SK-N-SH treated with all-trans-retinoic acid at 6 μM for 48 hours (cell line): ENCODE data around the gene TUBA4A.

Experiments used
- ATAC-seq: fragments of 200-7000 bp; cut with Tn5 transposase; 3 replicates; pipeline ENCODE4 v1.9.1; 2020; ENCODE audit warnings: mild to moderate bottlenecking, moderate library complexity
- ARNTL ChIP-seq: fragments of 450-650 bp; formaldehyde crosslinking; IDR thresholded peaks from 2 replicates; pipeline ENCODE4 v1.5.0; 2020; ENCODE audit warnings: low read depth, mild to moderate bottlenecking, moderate library complexity, borderline replicate concordance
- CSDC2 ChIP-seq: fragments of 250-450 bp; sonication (Bioruptor Pico); IDR thresholded peaks from 2 replicates; pipeline ENCODE4 v1.5.0; 2020; ENCODE audit warnings: mild to moderate bottlenecking, moderate library complexity
- ESRRG ChIP-seq: fragments of 250-450 bp; sonication (Bioruptor Pico); IDR thresholded peaks from 2 replicates; pipeline ENCODE4 v1.6.1; 2021; ENCODE audit warnings: mild to moderate bottlenecking
- GLIS3 ChIP-seq: fragments of 250-450 bp; sonication (Bioruptor Pico); IDR thresholded peaks from 2 replicates; pipeline ENCODE4 v1.5.0; 2020; ENCODE audit warnings: mild to moderate bottlenecking, moderate library complexity
- ISL1 ChIP-seq: fragments of 250-450 bp; sonication (Bioruptor Pico); IDR thresholded peaks from 2 replicates; pipeline ENCODE4 v2.1.2; 2022; ENCODE audit warnings: mild to moderate bottlenecking, moderate library complexity
- PPARA ChIP-seq: fragments of 250-450 bp; sonication (Bioruptor Pico); IDR thresholded peaks from 2 replicates; pipeline ENCODE4 v1.5.0; 2020; ENCODE audit warnings: mild to moderate bottlenecking, borderline replicate concordance
- RARB ChIP-seq: fragments of 250-450 bp; sonication (Bioruptor Pico); IDR thresholded peaks from 2 replicates; pipeline ENCODE4 v1.8.0; 2021; ENCODE audit warnings: mild to moderate bottlenecking, moderate library complexity
- SNAI2 ChIP-seq: fragments of 250-450 bp; sonication (Bioruptor Pico); IDR thresholded peaks from 2 replicates; pipeline ENCODE4 v1.5.0; 2020; ENCODE audit warnings: mild to moderate bottlenecking, moderate library complexity
- TCF4 ChIP-seq: fragments of 250-450 bp; sonication (Bioruptor Pico); IDR thresholded peaks from 2 replicates; pipeline ENCODE4 v1.8.0; 2021; ENCODE audit warnings: mild to moderate bottlenecking, moderate library complexity, borderline replicate concordance
- TOX ChIP-seq: fragments of 250-450 bp; sonication (Bioruptor Pico); IDR thresholded peaks from 2 replicates; pipeline ENCODE4 v1.8.0; 2021; ENCODE audit warnings: mild to moderate bottlenecking, moderate library complexity, borderline replicate concordance
- ZC3H10 ChIP-seq: fragments of 250-450 bp; sonication (Bioruptor Pico); IDR thresholded peaks from 2 replicates; pipeline ENCODE4 v1.5.1; 2021; ENCODE audit warnings: mild to moderate bottlenecking, moderate library complexity
- ZFP3 ChIP-seq: fragments of 250-450 bp; sonication (Bioruptor Pico); IDR thresholded peaks from 2 replicates; pipeline ENCODE4 v1.5.0; 2020; ENCODE audit warnings: mild to moderate bottlenecking, moderate library complexity
- ZFP30 ChIP-seq: fragments of 450-650 bp; formaldehyde crosslinking; IDR thresholded peaks from 2 replicates; pipeline ENCODE4 v1.5.0; 2022; ENCODE audit warnings: mild to moderate bottlenecking, moderate library complexity
- ZNF8 ChIP-seq: fragments of 450-650 bp; formaldehyde crosslinking; IDR thresholded peaks from 2 replicates; pipeline ENCODE4 v1.5.0; 2020; ENCODE audit warnings: mild to moderate bottlenecking, moderate library complexity
- TF ChIP-seq, protein P1 (sequence below): fragments of 250-450 bp; sonication (Bioruptor Pico); IDR thresholded peaks from 2 replicates; pipeline ENCODE4 v1.5.1; 2021; ENCODE audit warnings: mild to moderate bottlenecking, moderate library complexity
- TF ChIP-seq, protein P2 (sequence below): fragments of 250-450 bp; sonication (Bioruptor Pico); IDR thresholded peaks from 2 replicates; pipeline ENCODE4 v1.5.0; 2020; ENCODE audit warnings: mild to moderate bottlenecking, moderate library complexity
- TF ChIP-seq, protein P3 (sequence below): fragments of 250-450 bp; sonication (Bioruptor Pico); IDR thresholded peaks from 2 replicates; pipeline ENCODE4 v1.5.1; 2020; ENCODE audit warnings: low read depth, mild to moderate bottlenecking, moderate library complexity

TUBA4A gene

DNA sequence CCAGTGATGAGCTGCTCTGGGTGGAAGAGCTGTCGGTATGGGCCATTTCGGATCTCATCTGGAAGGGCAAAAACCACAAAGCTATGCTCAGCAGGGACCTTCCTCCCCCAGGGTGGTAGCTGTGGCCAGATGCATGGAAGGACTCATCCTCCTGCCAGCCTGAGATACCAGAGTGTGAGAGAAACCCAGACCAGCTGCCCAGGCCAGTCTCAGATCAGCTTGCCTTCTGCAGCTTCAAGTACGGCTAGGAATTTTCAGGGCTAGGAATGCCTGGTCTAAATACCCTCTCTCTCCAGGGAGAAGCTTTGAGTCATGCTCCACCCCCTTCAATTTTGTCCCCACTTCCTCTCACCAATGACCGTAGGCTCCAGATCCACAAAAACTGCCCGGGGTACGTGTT lies 2.1 kb downstream of the TUBA4A start:
- ATAC-seq: no peak
- no peak for TF ChIP-seq ZNF8 (CRISPR knock-in tag)
- no peak for TF ChIP-seq TOX (CRISPR knock-in tag)
- TF ChIP-seq, protein P1, sequence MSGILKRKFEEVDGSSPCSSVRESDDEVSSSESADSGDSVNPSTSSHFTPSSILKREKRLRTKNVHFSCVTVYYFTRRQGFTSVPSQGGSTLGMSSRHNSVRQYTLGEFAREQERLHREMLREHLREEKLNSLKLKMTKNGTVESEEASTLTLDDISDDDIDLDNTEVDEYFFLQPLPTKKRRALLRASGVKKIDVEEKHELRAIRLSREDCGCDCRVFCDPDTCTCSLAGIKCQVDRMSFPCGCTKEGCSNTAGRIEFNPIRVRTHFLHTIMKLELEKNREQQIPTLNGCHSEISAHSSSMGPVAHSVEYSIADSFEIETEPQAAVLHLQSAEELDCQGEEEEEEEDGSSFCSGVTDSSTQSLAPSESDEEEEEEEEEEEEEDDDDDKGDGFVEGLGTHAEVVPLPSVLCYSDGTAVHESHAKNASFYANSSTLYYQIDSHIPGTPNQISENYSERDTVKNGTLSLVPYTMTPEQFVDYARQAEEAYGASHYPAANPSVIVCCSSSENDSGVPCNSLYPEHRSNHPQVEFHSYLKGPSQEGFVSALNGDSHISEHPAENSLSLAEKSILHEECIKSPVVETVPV (CRISPR knock-in tag): no peak
- TF ChIP-seq ISL1 (CRISPR knock-in tag): no peak
- TF ChIP-seq ESRRG (CRISPR knock-in tag): no peak
- no peak for TF ChIP-seq PPARA

DNA sequence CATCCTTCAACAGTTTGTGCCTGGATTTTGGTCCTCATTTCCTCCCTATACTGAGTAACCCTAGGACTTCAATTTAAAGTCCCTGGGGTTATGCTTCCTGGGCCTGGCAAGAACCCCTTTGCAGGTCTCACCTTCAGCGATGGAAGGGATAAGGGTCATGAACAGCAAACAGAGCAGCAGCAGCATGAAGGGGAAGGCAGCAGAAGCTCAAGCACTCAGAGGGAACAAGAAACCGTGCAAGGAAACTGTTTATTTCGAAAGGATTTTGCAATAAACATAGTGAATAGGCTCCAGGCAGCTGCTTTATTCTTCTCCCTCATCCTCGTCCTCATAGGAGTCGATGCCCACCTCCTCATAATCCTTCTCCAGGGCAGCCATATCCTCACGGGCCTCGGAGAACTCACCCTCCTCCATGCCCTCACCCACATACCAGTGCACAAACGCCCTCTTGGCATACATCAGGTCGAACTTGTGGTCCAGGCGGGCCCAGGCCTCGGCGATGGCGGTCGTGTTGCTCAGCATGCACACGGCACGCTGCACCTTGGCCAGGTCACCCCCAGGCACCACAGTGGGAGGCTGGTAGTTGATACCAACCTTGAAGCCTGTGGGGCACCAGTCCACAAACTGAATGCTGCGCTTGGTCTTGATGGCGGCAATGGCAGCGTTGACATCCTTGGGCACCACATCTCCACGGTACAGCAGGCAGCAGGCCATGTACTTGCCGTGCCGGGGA lies 3.5 kb downstream of the TUBA4A start:
- TF ChIP-seq, protein P2, sequence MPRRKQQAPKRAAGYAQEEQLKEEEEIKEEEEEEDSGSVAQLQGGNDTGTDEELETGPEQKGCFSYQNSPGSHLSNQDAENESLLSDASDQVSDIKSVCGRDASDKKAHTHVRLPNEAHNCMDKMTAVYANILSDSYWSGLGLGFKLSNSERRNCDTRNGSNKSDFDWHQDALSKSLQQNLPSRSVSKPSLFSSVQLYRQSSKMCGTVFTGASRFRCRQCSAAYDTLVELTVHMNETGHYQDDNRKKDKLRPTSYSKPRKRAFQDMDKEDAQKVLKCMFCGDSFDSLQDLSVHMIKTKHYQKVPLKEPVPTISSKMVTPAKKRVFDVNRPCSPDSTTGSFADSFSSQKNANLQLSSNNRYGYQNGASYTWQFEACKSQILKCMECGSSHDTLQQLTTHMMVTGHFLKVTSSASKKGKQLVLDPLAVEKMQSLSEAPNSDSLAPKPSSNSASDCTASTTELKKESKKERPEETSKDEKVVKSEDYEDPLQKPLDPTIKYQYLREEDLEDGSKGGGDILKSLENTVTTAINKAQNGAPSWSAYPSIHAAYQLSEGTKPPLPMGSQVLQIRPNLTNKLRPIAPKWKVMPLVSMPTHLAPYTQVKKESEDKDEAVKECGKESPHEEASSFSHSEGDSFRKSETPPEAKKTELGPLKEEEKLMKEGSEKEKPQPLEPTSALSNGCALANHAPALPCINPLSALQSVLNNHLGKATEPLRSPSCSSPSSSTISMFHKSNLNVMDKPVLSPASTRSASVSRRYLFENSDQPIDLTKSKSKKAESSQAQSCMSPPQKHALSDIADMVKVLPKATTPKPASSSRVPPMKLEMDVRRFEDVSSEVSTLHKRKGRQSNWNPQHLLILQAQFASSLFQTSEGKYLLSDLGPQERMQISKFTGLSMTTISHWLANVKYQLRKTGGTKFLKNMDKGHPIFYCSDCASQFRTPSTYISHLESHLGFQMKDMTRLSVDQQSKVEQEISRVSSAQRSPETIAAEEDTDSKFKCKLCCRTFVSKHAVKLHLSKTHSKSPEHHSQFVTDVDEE: no peak
- TF ChIP-seq ZC3H10 (CRISPR knock-in tag) (no peak), CSDC2 (CRISPR knock-in tag) (no peak), RARB (CRISPR knock-in tag) (no peak), GLIS3 (CRISPR knock-in tag) (no peak), ZNF8 (CRISPR knock-in tag) (no peak), TCF4 (CRISPR knock-in tag) (no peak)
- TF ChIP-seq, all 23 proteins: peak for 0
- no peak for ATAC-seq

DNA sequence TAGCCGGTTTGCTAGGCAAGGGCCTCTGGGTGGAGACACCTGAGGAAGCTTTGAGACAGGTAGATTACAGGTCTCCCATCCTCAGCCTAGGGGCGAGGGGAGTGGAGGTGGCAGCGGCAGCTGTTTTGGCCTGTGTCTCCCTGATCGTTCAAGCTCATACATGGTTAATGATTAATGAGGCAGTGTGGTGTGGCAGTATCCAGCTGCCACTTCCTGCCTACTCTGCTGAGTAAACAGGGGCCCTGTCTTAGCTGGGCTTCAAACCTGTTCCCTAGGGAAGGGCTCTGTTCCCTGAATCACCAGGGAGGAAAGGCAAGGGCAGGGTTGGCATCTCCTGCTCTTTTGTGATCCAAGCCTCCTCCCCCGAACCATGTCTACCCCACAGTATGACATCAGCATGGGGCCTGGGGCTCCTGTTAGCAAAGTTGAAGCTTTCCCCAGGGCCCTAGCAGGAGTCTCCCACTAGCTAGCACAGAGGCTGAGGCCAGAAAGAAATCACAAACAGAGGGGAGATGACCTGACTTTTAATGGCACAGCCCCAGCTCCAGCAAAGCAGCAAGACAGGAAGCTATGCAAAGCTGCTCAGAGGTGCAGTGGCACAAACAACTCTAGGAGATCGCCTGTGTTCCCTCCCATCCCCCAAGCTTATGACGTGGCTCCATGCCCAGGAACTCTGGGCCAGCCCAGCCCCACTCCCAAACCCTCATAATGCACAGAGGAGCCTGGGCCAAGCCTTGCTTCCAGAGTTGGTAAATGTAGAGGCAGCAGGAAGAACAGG lies 4.3 kb downstream of the TUBA4A start:
- peak; percentile 21 for ATAC-seq
- TF ChIP-seq ZC3H10 (CRISPR knock-in tag) (no peak), TOX (CRISPR knock-in tag) (no peak), ARNTL (no peak), SNAI2 (CRISPR knock-in tag) (no peak), ESRRG (CRISPR knock-in tag) (no peak), ZFP3 (CRISPR knock-in tag) (no peak)
- TF ChIP-seq, protein P3, sequence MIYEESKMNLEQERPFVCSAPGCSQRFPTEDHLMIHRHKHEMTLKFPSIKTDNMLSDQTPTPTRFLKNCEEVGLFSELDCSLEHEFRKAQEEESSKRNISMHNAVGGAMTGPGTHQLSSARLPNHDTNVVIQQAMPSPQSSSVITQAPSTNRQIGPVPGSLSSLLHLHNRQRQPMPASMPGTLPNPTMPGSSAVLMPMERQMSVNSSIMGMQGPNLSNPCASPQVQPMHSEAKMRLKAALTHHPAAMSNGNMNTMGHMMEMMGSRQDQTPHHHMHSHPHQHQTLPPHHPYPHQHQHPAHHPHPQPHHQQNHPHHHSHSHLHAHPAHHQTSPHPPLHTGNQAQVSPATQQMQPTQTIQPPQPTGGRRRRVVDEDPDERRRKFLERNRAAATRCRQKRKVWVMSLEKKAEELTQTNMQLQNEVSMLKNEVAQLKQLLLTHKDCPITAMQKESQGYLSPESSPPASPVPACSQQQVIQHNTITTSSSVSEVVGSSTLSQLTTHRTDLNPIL (CRISPR knock-in tag): no peak
- TF ChIP-seq, protein P2: no peak

DNA sequence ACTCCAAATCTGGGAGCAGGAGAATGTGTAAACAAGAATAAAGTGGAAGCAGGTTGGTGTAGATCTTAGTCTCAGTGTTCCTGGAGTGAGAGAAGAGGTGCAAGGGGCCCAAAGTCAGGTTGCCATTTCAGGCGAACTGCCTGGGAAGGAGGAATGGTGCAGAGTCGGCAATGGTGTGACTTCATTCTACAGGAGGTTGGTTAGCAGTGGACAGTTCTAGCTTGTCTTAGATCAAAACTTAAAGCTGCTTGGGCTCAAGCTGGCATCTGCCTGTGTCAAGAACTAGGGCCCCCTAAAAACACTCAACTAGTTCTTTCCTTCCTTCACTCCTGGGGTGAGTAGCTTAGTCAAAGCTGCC lies 4.9 kb downstream of the TUBA4A start:
- no peak for ATAC-seq
- no peak for TF ChIP-seq TOX (CRISPR knock-in tag)
- TF ChIP-seq SNAI2 (CRISPR knock-in tag): no peak
- TF ChIP-seq RARB (CRISPR knock-in tag): no peak
- no peak for TF ChIP-seq ZFP30 (CRISPR knock-in tag)
- TF ChIP-seq, protein P2: no peak
- TF ChIP-seq ZNF8 (CRISPR knock-in tag): no peak
- no peak for TF ChIP-seq ISL1 (CRISPR knock-in tag)
- no peak for TF ChIP-seq ZFP3 (CRISPR knock-in tag)
